Vagina (tissue), 2 donors: ENCODE results near the gene LMNTD2. TPM values are rescaled to one million over a fixed set of nuclear protein-coding genes. Genes with fewer than 3 reads are reported as not detected.
A peak's percentile ranks its signal among the peaks of the same experiment; 100 is the strongest.
"Not testable (repeated sequence)": the region's sequence is repeated elsewhere in the genome, so short reads cannot be mapped to it uniquely, and the experiment has no call there.

Source experiments
- DNase-seq, 2 donors: peaks; one replicate each; pipeline ENCODE4 v3.0.0-alpha.2; 2017; ENCODE audit errors: extremely low spot score in 2 of 2
- H3K27ac ChIP-seq: fragments of 200-600 bp; sonication (generic); one replicate; pipeline ENCODE4 v1.5.1; 2019
- H3K27me3 ChIP-seq: fragments of 200-600 bp; sonication (generic); one replicate; pipeline ENCODE4 v1.5.1; 2019
- H3K36me3 ChIP-seq, 2 donors: fragments of 200-600 bp; sonication (generic); one replicate each; pipeline ENCODE4 v1.5.1; 2017 to 2019
- H3K4me1 ChIP-seq: fragments of 200-600 bp; sonication (generic); one replicate; pipeline ENCODE4 v1.5.1; 2019
- H3K4me3 ChIP-seq, 2 donors: fragments of 200-600 bp; sonication (generic); 1 replicate in 1 of 2; 2 replicates in 1 of 2; pipeline ENCODE4 v1.5.1; 2016 to 2019
- H3K9me3 ChIP-seq: fragments of 200-600 bp; sonication (generic); one replicate; pipeline ENCODE4 v1.5.1; 2019
- POLR2A ChIP-seq, 2 donors: fragments of 450-650 bp; IDR thresholded peaks; one replicate each; pipeline ENCODE4 v1.6.1; 2017; ENCODE audit warnings: antibody characterized with exemption in 2 of 2, mild to moderate bottlenecking in 2 of 2, moderate library complexity in 2 of 2
- POLR2AphosphoS5 ChIP-seq, 2 donors: sonication (generic); formaldehyde crosslinking; IDR thresholded peaks; one replicate each; pipeline ENCODE4 v1.9.0; 2017; ENCODE audit warnings: antibody characterized with exemption in 2 of 2, mild to moderate bottlenecking in 2 of 2, low read depth in 1 of 2; ENCODE audit not compliant: insufficient read depth in 1 of 2
- intact Hi-C: fragments of 100-400 bp; cut with DNase I; formaldehyde crosslinking; loops from one replicate; pipeline ENCODE4 v1.15.1; 2023
- total RNA-seq: library from RNA; depleted of rRNA; stranded (reverse); fragments of >200 nt; gene quantifications from one replicate; pipeline ENCODE4 v1.2.3, GENCODE V29; 2016
- TF ChIP-seq, protein P1 (sequence below), 3 experiments: fragments of 450-650 bp in 2 of 3; fragments of 200-600 bp in 1 of 3; sonication (generic) in 1 of 3; IDR thresholded peaks; one replicate each; pipeline ENCODE4 v1.5.1; 2017 to 2019; ENCODE audit warnings: antibody characterized with exemption in 3 of 3, mild to moderate bottlenecking in 2 of 3, moderate library complexity in 2 of 3

The LMNTD2 gene
- total RNA-seq, 1 donor from 2014 or later = 1.7 TPM

- TF ChIP-seq, protein P1, sequence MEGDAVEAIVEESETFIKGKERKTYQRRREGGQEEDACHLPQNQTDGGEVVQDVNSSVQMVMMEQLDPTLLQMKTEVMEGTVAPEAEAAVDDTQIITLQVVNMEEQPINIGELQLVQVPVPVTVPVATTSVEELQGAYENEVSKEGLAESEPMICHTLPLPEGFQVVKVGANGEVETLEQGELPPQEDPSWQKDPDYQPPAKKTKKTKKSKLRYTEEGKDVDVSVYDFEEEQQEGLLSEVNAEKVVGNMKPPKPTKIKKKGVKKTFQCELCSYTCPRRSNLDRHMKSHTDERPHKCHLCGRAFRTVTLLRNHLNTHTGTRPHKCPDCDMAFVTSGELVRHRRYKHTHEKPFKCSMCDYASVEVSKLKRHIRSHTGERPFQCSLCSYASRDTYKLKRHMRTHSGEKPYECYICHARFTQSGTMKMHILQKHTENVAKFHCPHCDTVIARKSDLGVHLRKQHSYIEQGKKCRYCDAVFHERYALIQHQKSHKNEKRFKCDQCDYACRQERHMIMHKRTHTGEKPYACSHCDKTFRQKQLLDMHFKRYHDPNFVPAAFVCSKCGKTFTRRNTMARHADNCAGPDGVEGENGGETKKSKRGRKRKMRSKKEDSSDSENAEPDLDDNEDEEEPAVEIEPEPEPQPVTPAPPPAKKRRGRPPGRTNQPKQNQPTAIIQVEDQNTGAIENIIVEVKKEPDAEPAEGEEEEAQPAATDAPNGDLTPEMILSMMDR (IDR thresholded peaks at IDR 0.05) = no peak
- no peak for TF ChIP-seq POLR2AphosphoS5 (IDR thresholded peaks at IDR 0.05; ENCODE audit: insufficient read depth in 1 of 2, low read depth in 1 of 2)
- TF ChIP-seq POLR2A (IDR thresholded peaks at IDR 0.05) = no peak
- H3K4me1 ChIP-seq = peaks cover 7% of the 10 kb centered on the region
- no peak overlapping the region for H3K27ac ChIP-seq
- intact Hi-C loops = no loop called here
- H3K36me3 ChIP-seq = no peaks in the 10 kb centered on the region
- no peaks in the 10 kb centered on the region for H3K27me3 ChIP-seq
- H3K4me3 ChIP-seq = no peak overlapping the region
- no peak for DNase-seq
- H3K9me3 ChIP-seq = no peaks in the 10 kb centered on the region
These were observed 39.9 kb downstream of the LMNTD2 start for GRCh38 chr11:520428-521176.

GRCh38 chr11:518463-519202, 41.9 kb downstream of the LMNTD2 start:
- H3K27ac ChIP-seq = peak overlapping the region; percentile 89
- intact Hi-C loops = loop anchor here (5.0 kb wide), 1 partner anchor 161 kb away; no protein-coding TSS in a partner anchor
- TF ChIP-seq POLR2A (IDR thresholded peaks at IDR 0.05) = no peak
- TF ChIP-seq, protein P1 (IDR thresholded peaks at IDR 0.05) = peak; percentile 98 to 99 (median 99)
- TF ChIP-seq POLR2AphosphoS5 (IDR thresholded peaks at IDR 0.05; ENCODE audit: insufficient read depth in 1 of 2, low read depth in 1 of 2) = peak; percentile 79 to 87

GRCh38 chr11:516918-517685, 43.4 kb downstream of the LMNTD2 start:
- intact Hi-C loops = loop anchor here (5.0 kb wide), 1 partner anchor 160 kb away; no protein-coding TSS in a partner anchor
- not testable (repeated sequence) for DNase-seq
- H3K27ac ChIP-seq = peak overlapping the region; percentile 89

More at GRCh38 chr11:518463-519202, 41.9 kb downstream of the LMNTD2 start:
- peak overlapping the region; percentile 24 to 37 for H3K4me3 ChIP-seq
- DNase-seq = peak in 1 of 2 donors; percentile 96
- no peaks in the 10 kb centered on the region for H3K36me3 ChIP-seq
- H3K4me1 ChIP-seq = peaks cover 7% of the 10 kb centered on the region
- H3K27me3 ChIP-seq = no peaks in the 10 kb centered on the region
- no peaks in the 10 kb centered on the region for H3K9me3 ChIP-seq

DNA sequence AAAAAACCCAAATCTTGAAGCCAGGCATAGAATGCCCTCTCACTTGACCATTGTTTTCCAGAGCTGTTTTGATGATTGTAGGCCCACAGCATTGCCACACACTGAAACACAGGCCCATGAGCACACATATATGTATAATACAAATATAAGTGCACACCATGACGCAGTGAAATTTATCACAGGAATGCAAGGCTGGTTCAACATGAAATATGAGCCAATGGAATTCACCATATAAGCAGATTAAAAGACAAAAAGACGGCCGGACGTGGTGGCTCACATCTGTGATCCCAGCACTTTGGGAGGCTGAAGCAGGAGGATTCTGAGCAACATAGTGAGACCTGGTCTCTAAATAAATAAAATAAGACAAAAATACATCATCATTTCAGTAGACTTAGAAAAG, 44.1 kb downstream of the LMNTD2 start:
- no peak overlapping the region for H3K4me3 ChIP-seq
- intact Hi-C loops = loop anchor here (5.0 kb wide), 1 partner anchor 159 kb away; no protein-coding TSS in a partner anchor
- peak overlapping the region; percentile 71 for H3K27ac ChIP-seq
- no peak for DNase-seq
- H3K36me3 ChIP-seq = no peaks in the 10 kb centered on the region
- H3K9me3 ChIP-seq = no peaks in the 10 kb centered on the region
- TF ChIP-seq, protein P1 (IDR thresholded peaks at IDR 0.05) = no peak
- TF ChIP-seq POLR2AphosphoS5 (IDR thresholded peaks at IDR 0.05; ENCODE audit: insufficient read depth in 1 of 2, low read depth in 1 of 2) (no peak), POLR2A (IDR thresholded peaks at IDR 0.05) (no peak)
- peaks cover 7% of the 10 kb centered on the region for H3K4me1 ChIP-seq
- H3K27me3 ChIP-seq = no peaks in the 10 kb centered on the region

More at GRCh38 chr11:516918-517685, 43.4 kb downstream of the LMNTD2 start:
- H3K9me3 ChIP-seq, H3K4me1 ChIP-seq, H3K4me3 ChIP-seq, H3K36me3 ChIP-seq, H3K27me3 ChIP-seq: not testable (repeated sequence)

DNA sequence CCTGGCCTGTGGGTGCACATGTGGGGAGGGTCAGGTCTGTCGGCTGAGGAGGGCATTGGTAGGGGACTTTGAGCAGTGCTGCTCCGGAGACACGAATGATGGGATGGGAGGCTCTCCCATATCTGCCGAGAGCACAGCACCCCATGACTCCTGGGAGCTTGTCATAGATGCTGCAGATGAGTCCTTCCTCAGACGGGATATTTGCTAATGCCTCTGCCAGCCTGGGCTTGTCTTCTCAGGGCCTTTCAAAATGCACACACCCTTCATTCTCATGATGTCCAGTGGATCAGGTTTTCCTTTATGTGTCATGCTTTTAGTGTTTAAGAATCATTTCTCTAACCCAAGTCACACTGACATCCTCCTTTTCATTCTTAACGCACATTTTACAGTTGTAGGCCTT, 45.4 kb downstream of the LMNTD2 start:
- Histone ChIP-seq H3K4me1 (peaks cover 7% of the 10 kb centered on the region), H3K27me3 (no peaks in the 10 kb centered on the region), H3K27ac (peak overlapping the region; percentile 71), H3K4me3 (no peak overlapping the region), H3K36me3 (peaks cover 0 to 6% of the 10 kb centered on the region in 2 donors), H3K9me3 (no peaks in the 10 kb centered on the region)
- intact Hi-C loops = loop anchor here (5.0 kb wide), 1 partner anchor 158 kb away; no protein-coding TSS in a partner anchor
- no peak for DNase-seq
- TF ChIP-seq, protein P1 (IDR thresholded peaks at IDR 0.05) = no peak
- TF ChIP-seq POLR2AphosphoS5 (IDR thresholded peaks at IDR 0.05; ENCODE audit: insufficient read depth in 1 of 2, low read depth in 1 of 2) = peak; percentile 33 to 72
